ENCODE data around the gene GPR107.

DNA sequence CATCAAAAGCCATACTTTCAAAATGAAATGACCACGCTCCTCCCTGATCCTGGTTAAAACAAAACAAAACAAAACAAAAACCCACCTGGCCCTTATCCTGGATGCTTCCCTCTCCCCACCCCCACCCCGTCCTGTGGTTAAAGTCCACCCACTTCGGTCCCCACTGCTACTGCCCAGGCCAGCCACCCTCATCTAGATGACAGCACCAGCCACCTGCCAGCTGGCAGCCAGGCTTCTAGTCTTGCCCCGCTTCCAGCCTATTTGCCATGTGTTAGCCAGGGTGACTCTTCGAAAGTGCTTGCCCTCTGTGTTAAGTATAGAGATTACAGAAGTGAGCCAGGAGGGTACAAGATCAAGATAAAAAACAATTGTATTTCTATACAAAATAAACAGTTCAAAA lies 91.0 kb downstream of the GPR107 start:
- TF ChIP-seq POLR2A (IDR thresholded peaks at IDR 0.05) (no peak), POLR2AphosphoS5 (IDR thresholded peaks at IDR 0.05) (no peak)
- TF ChIP-seq, protein P1, sequence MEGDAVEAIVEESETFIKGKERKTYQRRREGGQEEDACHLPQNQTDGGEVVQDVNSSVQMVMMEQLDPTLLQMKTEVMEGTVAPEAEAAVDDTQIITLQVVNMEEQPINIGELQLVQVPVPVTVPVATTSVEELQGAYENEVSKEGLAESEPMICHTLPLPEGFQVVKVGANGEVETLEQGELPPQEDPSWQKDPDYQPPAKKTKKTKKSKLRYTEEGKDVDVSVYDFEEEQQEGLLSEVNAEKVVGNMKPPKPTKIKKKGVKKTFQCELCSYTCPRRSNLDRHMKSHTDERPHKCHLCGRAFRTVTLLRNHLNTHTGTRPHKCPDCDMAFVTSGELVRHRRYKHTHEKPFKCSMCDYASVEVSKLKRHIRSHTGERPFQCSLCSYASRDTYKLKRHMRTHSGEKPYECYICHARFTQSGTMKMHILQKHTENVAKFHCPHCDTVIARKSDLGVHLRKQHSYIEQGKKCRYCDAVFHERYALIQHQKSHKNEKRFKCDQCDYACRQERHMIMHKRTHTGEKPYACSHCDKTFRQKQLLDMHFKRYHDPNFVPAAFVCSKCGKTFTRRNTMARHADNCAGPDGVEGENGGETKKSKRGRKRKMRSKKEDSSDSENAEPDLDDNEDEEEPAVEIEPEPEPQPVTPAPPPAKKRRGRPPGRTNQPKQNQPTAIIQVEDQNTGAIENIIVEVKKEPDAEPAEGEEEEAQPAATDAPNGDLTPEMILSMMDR (IDR thresholded peaks at IDR 0.05), result no peak

All from suprapubic skin (tissue), 4 donors.